Measurements from ENCODE around the gene ST3GAL5.

ST3GAL5 gene

GRCh38 chr2:85871494-85872164 lies 17.2 kb downstream of the ST3GAL5 start:
- no peak overlapping the region for H3K4me3 ChIP-seq (ENCODE audit: control insufficient read depth, low read depth, low read length)
- TF ChIP-seq CTCF (conservative IDR thresholded peaks at IDR 0.05; ENCODE audit: control insufficient read depth, insufficient read depth, low read depth, low read length), result no peak
- DNase-seq (ENCODE audit: low read depth), result no peak

GRCh38 chr2:85868822-85869221 lies 20.0 kb downstream of the ST3GAL5 start:
- TF ChIP-seq CTCF (conservative IDR thresholded peaks at IDR 0.05; ENCODE audit: control insufficient read depth, insufficient read depth, low read depth, low read length), result no peak
- no peak for DNase-seq (ENCODE audit: low read depth)
- H3K4me3 ChIP-seq (ENCODE audit: control insufficient read depth, low read depth, low read length), result no peak overlapping the region

GRCh38 chr2:85867556-85868292 lies 21.1 kb downstream of the ST3GAL5 start:
- no peak for TF ChIP-seq CTCF (conservative IDR thresholded peaks at IDR 0.05; ENCODE audit: control insufficient read depth, insufficient read depth, low read depth, low read length)
- H3K4me3 ChIP-seq (ENCODE audit: control insufficient read depth, low read depth, low read length), result no peak overlapping the region
- DNase-seq (ENCODE audit: low read depth), result no peak

GRCh38 chr2:85867121-85867520 lies 21.7 kb downstream of the ST3GAL5 start:
- TF ChIP-seq CTCF (conservative IDR thresholded peaks at IDR 0.05; ENCODE audit: control insufficient read depth, insufficient read depth, low read depth, low read length), result no peak
- no peak for DNase-seq (ENCODE audit: low read depth)
- no peak overlapping the region for H3K4me3 ChIP-seq (ENCODE audit: control insufficient read depth, low read depth, low read length)

- DNase-seq (ENCODE audit: low read depth), result no peak
- no peak overlapping the region for H3K4me3 ChIP-seq (ENCODE audit: control insufficient read depth, low read depth, low read length)
- TF ChIP-seq CTCF (conservative IDR thresholded peaks at IDR 0.05; ENCODE audit: control insufficient read depth, insufficient read depth, low read depth, low read length), result no peak
These were observed 22.6 kb downstream of the ST3GAL5 start for GRCh38 chr2:85866165-85866659.

- no peak for DNase-seq (ENCODE audit: low read depth)
- no peak overlapping the region for H3K4me3 ChIP-seq (ENCODE audit: control insufficient read depth, low read depth, low read length)
- TF ChIP-seq CTCF (conservative IDR thresholded peaks at IDR 0.05; ENCODE audit: control insufficient read depth, insufficient read depth, low read depth, low read length), result no peak
These were observed 23.1 kb downstream of the ST3GAL5 start for GRCh38 chr2:85865539-85866164.
